A673 (cell line): ENCODE data around the gene FAM24A. TPM values are rescaled to one million over a fixed set of nuclear protein-coding genes. Genes with fewer than 3 reads are reported as not detected.

Experiments
- Bru-seq: library from RNA; stranded (reverse); fragments of 400-500 nt; gene quantifications from one replicate; lab custom pipeline; 2021; lab: Mats Ljungman, UMichigan
- BruChase-seq, 2 experiments: library from RNA; stranded (reverse); fragments of 400-500 nt; gene quantifications; one replicate each; lab custom pipeline; 2021; lab: Mats Ljungman, UMichigan
- BruUV-seq: library from RNA; stranded (reverse); fragments of 400-500 nt; replicated peaks from 2 replicates; lab custom pipeline; 2021; lab: Mats Ljungman, UMichigan
- CTCF ChIA-PET: fragments of 300-600 bp; sonication (Branson Sonifier 250); formaldehyde crosslinking; loops from one replicate; lab custom pipeline; 2022; ENCODE audit warnings: antibody characterized with exemption; lab: Charles Lee
- POLR2A ChIA-PET: fragments of 300-600 bp; sonication (Branson Sonifier 250); formaldehyde crosslinking; loops from one replicate; lab custom pipeline; 2022; ENCODE audit warnings: antibody characterized with exemption; ENCODE audit not compliant: low non-redundant PET; lab: Charles Lee
- DNase-seq: peaks from one replicate; pipeline ENCODE4 v3.0.0-alpha.2; 2015; ENCODE audit warnings: low spot score
- H3K27ac ChIP-seq: fragments of 200-600 bp; sonication (generic); 2 replicates; pipeline ENCODE4 v1.5.1; 2016; ENCODE audit warnings: mixed run types, low read depth, mild to moderate bottlenecking, mixed read lengths, antibody characterized with exemption, low read length; ENCODE audit not compliant: poor library complexity, severe bottlenecking
- H3K27me3 ChIP-seq: fragments of 200-600 bp; sonication (generic); replicated peaks from 2 replicates; pipeline ENCODE4 v1.6.1; 2017; ENCODE audit warnings: mixed run types, low read depth, mild to moderate bottlenecking, mixed read lengths, antibody characterized with exemption, low read length; ENCODE audit not compliant: insufficient read depth, poor library complexity
- H3K36me3 ChIP-seq: fragments of 200-600 bp; sonication (generic); 2 replicates; pipeline ENCODE4 v1.6.1; 2016; ENCODE audit warnings: mixed run types, mild to moderate bottlenecking, mixed read lengths, antibody characterized with exemption, low read length; ENCODE audit not compliant: insufficient read depth, poor library complexity, severe bottlenecking
- H3K4me1 ChIP-seq: fragments of 200-600 bp; sonication (generic); 2 replicates; pipeline ENCODE4 v1.6.1; 2017; ENCODE audit warnings: mixed run types, mild to moderate bottlenecking, mixed read lengths, antibody characterized with exemption, low read length; ENCODE audit not compliant: insufficient read depth, poor library complexity, severe bottlenecking
- H3K4me3 ChIP-seq: fragments of 200-600 bp; sonication (generic); 2 replicates; pipeline ENCODE4 v1.5.1; 2016; ENCODE audit warnings: low read depth, mixed run types, mild to moderate bottlenecking, mixed read lengths, low read length; ENCODE audit not compliant: poor library complexity, severe bottlenecking
- H3K9me3 ChIP-seq: fragments of 200-600 bp; sonication (generic); 2 replicates; pipeline ENCODE4 v1.6.1; 2016; ENCODE audit warnings: mixed run types, low read depth, mild to moderate bottlenecking, mixed read lengths, antibody characterized with exemption, low read length; ENCODE audit not compliant: poor library complexity, severe bottlenecking
- EZH2 ChIP-seq: fragments of 200-600 bp; sonication (generic); IDR thresholded peaks from 2 replicates; pipeline ENCODE4 v1.6.1; 2017; ENCODE audit warnings: borderline replicate concordance, low read depth, mild to moderate bottlenecking, mixed read lengths, antibody characterized with exemption, low read length; ENCODE audit not compliant: poor library complexity, severe bottlenecking
- intact Hi-C: fragments of 100-400 bp; cut with micrococcal nuclease; formaldehyde crosslinking; loops from one replicate; pipeline ENCODE4 v1.10.0; 2022; ENCODE audit not compliant: unreplicated experiment
- long read RNA-seq: library from polyadenylated mRNA; stranded (forward); transcript quantifications from one replicate; pipeline ENCODE4 v2.0.0, GENCODE V29; 2022
- total RNA-seq: library from RNA; stranded (reverse); gene quantifications from 2 replicates; pipeline ENCODE4 v1.2.3, GENCODE V29; 2021
- TF ChIP-seq, protein P1 (sequence below): fragments of 300-800, 200-600 bp; sonication (generic); conservative IDR thresholded peaks from 2 replicates; pipeline ENCODE4 v1.5.1; 2017; ENCODE audit warnings: low read depth, mild to moderate bottlenecking, antibody characterized with exemption, low read length, moderate library complexity, mixed read lengths

FAM24A gene, protein sequence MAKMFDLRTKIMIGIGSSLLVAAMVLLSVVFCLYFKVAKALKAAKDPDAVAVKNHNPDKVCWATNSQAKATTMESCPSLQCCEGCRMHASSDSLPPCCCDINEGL
- not detected in 2 replicates for total RNA-seq
- Bru-seq, nascent RNA = not detected
- not detected for BruChase-seq, experiment 1, labeled RNA remaining after a 2-hour chase
- not detected for BruChase-seq, experiment 2, labeled RNA remaining after a 6-hour chase
- long read RNA-seq = 0 reads

- BruUV-seq = no TSS peak
These were observed at the start of gene FAM24A for GRCh38 chr10:122910310-122910709. TSS of gene FAM24A (plus strand) at chr10:122910610. CDS start at chr10:122911635, 1,025 bp downstream.

GRCh38 chr10:122861711-122862161 is 48.7 kb upstream of the FAM24A start:
- intact Hi-C loops = no loop called here
- no peaks in the 10 kb centered on the region for H3K4me1 ChIP-seq
- TF ChIP-seq, protein P1, sequence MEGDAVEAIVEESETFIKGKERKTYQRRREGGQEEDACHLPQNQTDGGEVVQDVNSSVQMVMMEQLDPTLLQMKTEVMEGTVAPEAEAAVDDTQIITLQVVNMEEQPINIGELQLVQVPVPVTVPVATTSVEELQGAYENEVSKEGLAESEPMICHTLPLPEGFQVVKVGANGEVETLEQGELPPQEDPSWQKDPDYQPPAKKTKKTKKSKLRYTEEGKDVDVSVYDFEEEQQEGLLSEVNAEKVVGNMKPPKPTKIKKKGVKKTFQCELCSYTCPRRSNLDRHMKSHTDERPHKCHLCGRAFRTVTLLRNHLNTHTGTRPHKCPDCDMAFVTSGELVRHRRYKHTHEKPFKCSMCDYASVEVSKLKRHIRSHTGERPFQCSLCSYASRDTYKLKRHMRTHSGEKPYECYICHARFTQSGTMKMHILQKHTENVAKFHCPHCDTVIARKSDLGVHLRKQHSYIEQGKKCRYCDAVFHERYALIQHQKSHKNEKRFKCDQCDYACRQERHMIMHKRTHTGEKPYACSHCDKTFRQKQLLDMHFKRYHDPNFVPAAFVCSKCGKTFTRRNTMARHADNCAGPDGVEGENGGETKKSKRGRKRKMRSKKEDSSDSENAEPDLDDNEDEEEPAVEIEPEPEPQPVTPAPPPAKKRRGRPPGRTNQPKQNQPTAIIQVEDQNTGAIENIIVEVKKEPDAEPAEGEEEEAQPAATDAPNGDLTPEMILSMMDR = no peak
- TF ChIP-seq EZH2 = no peak
- POLR2A ChIA-PET = no interaction called here
- H3K27ac ChIP-seq = no peak overlapping the region
- no peak overlapping the region for H3K4me3 ChIP-seq
- no peaks in the 10 kb centered on the region for H3K36me3 ChIP-seq
- no TSS peak for BruUV-seq
- no peaks in the 10 kb centered on the region for H3K9me3 ChIP-seq
- DNase-seq = no peak
- CTCF ChIA-PET = no interaction called here
- no peaks in the 10 kb centered on the region for H3K27me3 ChIP-seq

More at GRCh38 chr10:122910310-122910709, at the start of gene FAM24A:
- no peaks in the 10 kb centered on the region for H3K4me1 ChIP-seq
- H3K27me3 ChIP-seq = no peaks in the 10 kb centered on the region
- no peaks in the 10 kb centered on the region for H3K36me3 ChIP-seq
- no peak for DNase-seq
- CTCF ChIA-PET = no interaction called here
- POLR2A ChIA-PET = no interaction called here
- no peaks in the 10 kb centered on the region for H3K9me3 ChIP-seq
- H3K27ac ChIP-seq = no peak within 1 kb of the TSS
- intact Hi-C loops = no loop called here
- H3K4me3 ChIP-seq = no peak within 1 kb of the TSS
- TF ChIP-seq EZH2 = no peak
- TF ChIP-seq, protein P1 = no peak

- no peak overlapping the region for H3K4me3 ChIP-seq
- H3K27ac ChIP-seq = no peak overlapping the region
- intact Hi-C loops = no loop called here
- no peaks in the 10 kb centered on the region for H3K9me3 ChIP-seq
- DNase-seq = no peak
- no peaks in the 10 kb centered on the region for H3K4me1 ChIP-seq
- no peak for TF ChIP-seq EZH2
- TF ChIP-seq, protein P1 = no peak
- no peaks in the 10 kb centered on the region for H3K27me3 ChIP-seq
- no peaks in the 10 kb centered on the region for H3K36me3 ChIP-seq
- ChIA-PET POLR2A (no interaction called here), CTCF (no interaction called here)
- no TSS peak for BruUV-seq
These were observed 46.9 kb upstream of the FAM24A start for GRCh38 chr10:122863216-122864193.
